ENCODE measurements around the gene COL9A3.

DNA sequence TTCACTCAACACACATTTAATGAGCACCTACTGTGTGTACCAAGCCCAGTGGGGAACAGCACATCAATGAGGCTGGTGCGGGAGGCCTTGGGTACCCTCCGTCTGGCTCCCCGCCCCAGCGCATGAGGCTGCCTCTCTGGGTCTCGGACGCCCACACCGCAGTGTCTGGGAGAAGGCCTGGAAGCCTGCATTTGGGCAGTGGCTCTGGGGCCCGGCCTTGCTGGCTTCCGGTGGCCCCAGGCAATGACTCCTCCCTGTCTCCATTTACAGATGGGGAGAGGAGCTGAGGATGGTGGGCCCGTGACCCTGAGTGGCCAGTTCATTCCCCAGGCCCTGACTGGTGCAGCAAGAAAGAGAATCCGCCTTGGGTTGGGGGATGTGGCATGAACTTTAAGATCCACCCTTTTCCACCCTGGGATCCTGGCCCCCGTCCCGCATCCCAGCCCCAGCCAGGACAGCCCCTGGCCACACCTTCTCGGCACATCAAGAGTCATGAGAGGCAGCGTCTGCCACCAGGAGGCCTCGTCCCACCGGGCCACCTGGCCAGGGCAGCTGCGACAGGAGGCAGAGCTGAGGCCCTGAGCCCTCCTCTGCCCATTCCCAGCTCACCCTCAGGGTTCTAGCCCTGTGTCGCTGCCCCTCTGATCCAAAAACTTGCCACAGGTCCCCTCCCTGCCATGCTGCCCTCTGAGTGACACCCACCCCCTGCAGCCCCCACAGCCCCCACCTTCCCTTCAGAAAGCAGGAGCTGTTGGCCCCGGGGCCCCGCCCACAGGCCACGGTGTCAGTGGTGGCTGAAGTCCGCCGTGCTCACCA, 38.0 kb upstream of the COL9A3 start:
- TF ChIP-seq, protein P1, sequence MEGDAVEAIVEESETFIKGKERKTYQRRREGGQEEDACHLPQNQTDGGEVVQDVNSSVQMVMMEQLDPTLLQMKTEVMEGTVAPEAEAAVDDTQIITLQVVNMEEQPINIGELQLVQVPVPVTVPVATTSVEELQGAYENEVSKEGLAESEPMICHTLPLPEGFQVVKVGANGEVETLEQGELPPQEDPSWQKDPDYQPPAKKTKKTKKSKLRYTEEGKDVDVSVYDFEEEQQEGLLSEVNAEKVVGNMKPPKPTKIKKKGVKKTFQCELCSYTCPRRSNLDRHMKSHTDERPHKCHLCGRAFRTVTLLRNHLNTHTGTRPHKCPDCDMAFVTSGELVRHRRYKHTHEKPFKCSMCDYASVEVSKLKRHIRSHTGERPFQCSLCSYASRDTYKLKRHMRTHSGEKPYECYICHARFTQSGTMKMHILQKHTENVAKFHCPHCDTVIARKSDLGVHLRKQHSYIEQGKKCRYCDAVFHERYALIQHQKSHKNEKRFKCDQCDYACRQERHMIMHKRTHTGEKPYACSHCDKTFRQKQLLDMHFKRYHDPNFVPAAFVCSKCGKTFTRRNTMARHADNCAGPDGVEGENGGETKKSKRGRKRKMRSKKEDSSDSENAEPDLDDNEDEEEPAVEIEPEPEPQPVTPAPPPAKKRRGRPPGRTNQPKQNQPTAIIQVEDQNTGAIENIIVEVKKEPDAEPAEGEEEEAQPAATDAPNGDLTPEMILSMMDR (IDR thresholded peaks at IDR 0.05; ENCODE audit: low read length), result no peak
- TF ChIP-seq EZH2 (optimal IDR thresholded peaks at IDR 0.05; ENCODE audit: low read depth, low read length), result no peak
- no peak for TF ChIP-seq EZH2phosphoT487 (IDR thresholded peaks at IDR 0.05; ENCODE audit: low read length)

Data from MM.1S (cell line).